ENCODE data around the gene KCNK2. TPM values are rescaled to one million over a fixed set of nuclear protein-coding genes. Genes with fewer than 3 reads are reported as not detected.

KCNK2 gene, protein sequence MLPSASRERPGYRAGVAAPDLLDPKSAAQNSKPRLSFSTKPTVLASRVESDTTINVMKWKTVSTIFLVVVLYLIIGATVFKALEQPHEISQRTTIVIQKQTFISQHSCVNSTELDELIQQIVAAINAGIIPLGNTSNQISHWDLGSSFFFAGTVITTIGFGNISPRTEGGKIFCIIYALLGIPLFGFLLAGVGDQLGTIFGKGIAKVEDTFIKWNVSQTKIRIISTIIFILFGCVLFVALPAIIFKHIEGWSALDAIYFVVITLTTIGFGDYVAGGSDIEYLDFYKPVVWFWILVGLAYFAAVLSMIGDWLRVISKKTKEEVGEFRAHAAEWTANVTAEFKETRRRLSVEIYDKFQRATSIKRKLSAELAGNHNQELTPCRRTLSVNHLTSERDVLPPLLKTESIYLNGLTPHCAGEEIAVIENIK
- total RNA-seq, result under 0.01 TPM in 1 of 2 replicates, not detected in the other

DNA sequence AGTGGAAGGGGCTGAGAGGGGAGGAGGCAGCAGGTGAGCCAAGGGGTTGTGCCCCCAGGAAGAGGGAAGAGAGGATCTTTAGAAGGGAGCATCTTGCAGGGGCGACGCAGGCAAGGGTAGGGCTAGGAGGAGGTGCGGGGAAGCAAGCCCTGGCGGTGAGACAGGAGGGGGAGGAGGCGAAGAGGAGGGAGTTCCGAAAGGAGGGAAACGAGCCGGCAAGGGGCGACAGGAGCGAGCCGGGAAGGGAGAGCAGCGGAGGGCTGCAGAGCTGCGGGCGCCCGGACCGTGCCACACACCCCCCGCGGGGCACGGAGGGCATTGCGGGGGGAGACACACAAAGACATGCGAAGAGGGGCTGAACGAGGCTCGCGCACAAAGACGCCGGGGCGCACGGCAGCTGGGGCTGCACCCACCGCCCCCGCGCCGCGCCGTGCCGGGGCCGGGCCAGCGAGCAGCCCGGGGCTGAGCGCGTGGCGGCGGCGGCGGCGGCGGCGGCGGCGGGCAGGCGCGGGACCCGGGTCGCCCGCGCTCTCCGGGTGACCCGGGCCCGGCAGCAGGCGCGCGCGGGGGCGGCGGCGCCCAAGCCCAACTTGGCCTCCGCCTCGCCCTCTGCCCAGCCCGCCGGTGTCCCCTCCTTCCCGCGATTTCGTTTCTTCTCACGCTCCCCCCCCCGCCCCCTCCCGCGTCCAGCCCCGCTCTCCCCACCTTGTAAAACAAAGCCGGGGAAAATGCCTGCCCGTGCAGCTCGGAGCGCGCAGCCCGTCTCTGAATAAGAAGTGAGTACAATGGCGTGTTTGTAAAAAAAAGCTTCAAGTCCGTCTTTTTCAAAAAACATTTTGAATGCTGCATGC, at the start of gene KCNK2:
KCNK2 (plus strand) TSS at position 206 of the 851 bp plus-strand sequence. CDS start 649 bp downstream, outside the sequence.

